Subcutaneous adipose tissue (tissue), 4 donors: ENCODE measurements around the gene UNC50. TPM values are rescaled to one million over a fixed set of nuclear protein-coding genes. Genes with fewer than 3 reads are reported as not detected.

ENCODE experiments used
- total RNA-seq, 4 donors: library from RNA; depleted of rRNA; stranded (reverse); fragments of >200 nt; gene quantifications; one replicate each; pipeline ENCODE4 v1.1.0, GENCODE V29; 2016
- TF ChIP-seq, protein P1 (sequence below): fragments of 450-650 bp; IDR thresholded peaks from one replicate; pipeline ENCODE4 v1.5.1; 2016; ENCODE audit warnings: low read depth, mild to moderate bottlenecking, control low read depth, antibody characterized with exemption, moderate library complexity

Gene UNC50
- total RNA-seq, 4 donors from 2014 or later = 34.5 to 58.1 (median 53.0) TPM

GRCh38 chr2:98663511-98664090 lies 55.2 kb downstream of the UNC50 start:
- TF ChIP-seq, protein P1, sequence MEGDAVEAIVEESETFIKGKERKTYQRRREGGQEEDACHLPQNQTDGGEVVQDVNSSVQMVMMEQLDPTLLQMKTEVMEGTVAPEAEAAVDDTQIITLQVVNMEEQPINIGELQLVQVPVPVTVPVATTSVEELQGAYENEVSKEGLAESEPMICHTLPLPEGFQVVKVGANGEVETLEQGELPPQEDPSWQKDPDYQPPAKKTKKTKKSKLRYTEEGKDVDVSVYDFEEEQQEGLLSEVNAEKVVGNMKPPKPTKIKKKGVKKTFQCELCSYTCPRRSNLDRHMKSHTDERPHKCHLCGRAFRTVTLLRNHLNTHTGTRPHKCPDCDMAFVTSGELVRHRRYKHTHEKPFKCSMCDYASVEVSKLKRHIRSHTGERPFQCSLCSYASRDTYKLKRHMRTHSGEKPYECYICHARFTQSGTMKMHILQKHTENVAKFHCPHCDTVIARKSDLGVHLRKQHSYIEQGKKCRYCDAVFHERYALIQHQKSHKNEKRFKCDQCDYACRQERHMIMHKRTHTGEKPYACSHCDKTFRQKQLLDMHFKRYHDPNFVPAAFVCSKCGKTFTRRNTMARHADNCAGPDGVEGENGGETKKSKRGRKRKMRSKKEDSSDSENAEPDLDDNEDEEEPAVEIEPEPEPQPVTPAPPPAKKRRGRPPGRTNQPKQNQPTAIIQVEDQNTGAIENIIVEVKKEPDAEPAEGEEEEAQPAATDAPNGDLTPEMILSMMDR = no peak

DNA sequence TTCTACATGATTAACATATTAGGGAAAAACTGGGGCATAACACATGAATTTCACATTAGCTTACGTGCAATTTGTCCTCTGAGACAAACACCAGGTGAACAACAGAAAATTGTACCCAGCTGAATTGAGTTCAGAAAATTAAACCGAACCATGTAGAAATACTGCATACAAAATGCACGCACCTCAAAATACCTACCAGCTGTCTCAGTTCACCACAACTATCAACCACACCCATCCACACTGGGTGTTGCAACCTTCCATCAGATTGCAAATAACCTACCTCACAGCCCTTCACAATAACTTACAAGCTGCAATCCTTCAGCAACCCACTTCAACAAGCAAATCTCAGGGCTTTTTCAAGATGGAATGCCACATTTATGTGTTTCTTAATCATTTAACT lies 55.9 kb downstream of the UNC50 start:
- TF ChIP-seq, protein P1 = no peak

- TF ChIP-seq, protein P1 = no peak
Measured at GRCh38 chr2:98665677-98666076, 57.3 kb downstream of the UNC50 start.

Other genes starting within 250 kb of the UNC50 start
- gene INPP4A, start 163.7 kb upstream of the UNC50 start, total RNA-seq = 10 to 100 TPM; 18.9 to 38.2 (median 22.0) TPM
- 10 to 100 TPM; 33.1 to 48.7 (median 37.6) TPM for gene COA5, start 77 bp upstream of the UNC50 start, total RNA-seq
- 10 to 100 TPM; 23.0 to 30.8 (median 27.5) TPM for gene MGAT4A, start 122.5 kb downstream of the UNC50 start, total RNA-seq